Measurements from ENCODE around the gene COX10. TPM values are rescaled to one million over a fixed set of nuclear protein-coding genes. Genes with fewer than 3 reads are reported as not detected.
A peak's percentile ranks its signal among the peaks of the same experiment; 100 is the strongest.
"Not testable (repeated sequence)": the region's sequence is repeated elsewhere in the genome, so short reads cannot be mapped to it uniquely, and the experiment has no call there.

COX10 gene
- total RNA-seq, 2 experiments from 2014 or later: 24.5 to 25.2 TPM

GRCh38 chr17:14169901-14170300 lies 100.6 kb downstream of the COX10 start:
- DNase-seq: no peak
- no peak overlapping the region for H3K4me3 Mint-ChIP-seq
- H3K27ac Mint-ChIP-seq: no peak overlapping the region
- no peaks in the 10 kb centered on the region for H3K27me3 Mint-ChIP-seq
- CTCF ChIA-PET: no interaction called here
- H3K9me3 Mint-ChIP-seq: peaks cover 26% of the 10 kb centered on the region
- POLR2A ChIA-PET: no interaction called here
- H3K4me1 Mint-ChIP-seq: peaks cover 11% of the 10 kb centered on the region
- peaks cover 52% of the 10 kb centered on the region for H3K36me3 Mint-ChIP-seq (ENCODE audit: low read depth)

- POLR2A ChIA-PET: not testable (repeated sequence)
Observed at GRCh38 chr17:14176989-14177388, 107.7 kb downstream of the COX10 start.

GRCh38 chr17:14177801-14178200 lies 108.5 kb downstream of the COX10 start:
- H3K27me3 Mint-ChIP-seq; H3K4me3 Mint-ChIP-seq; H3K27ac Mint-ChIP-seq; POLR2A ChIA-PET; H3K36me3 Mint-ChIP-seq (ENCODE audit: low read depth); DNase-seq; CTCF ChIA-PET; H3K9me3 Mint-ChIP-seq; H3K4me1 Mint-ChIP-seq: not testable (repeated sequence)

More at GRCh38 chr17:14176989-14177388, 107.7 kb downstream of the COX10 start:
- CTCF ChIA-PET, H3K9me3 Mint-ChIP-seq, H3K4me1 Mint-ChIP-seq, H3K4me3 Mint-ChIP-seq, DNase-seq, H3K27me3 Mint-ChIP-seq, H3K27ac Mint-ChIP-seq: not testable (repeated sequence)
- peaks cover 15% of the 10 kb centered on the region for H3K36me3 Mint-ChIP-seq (ENCODE audit: low read depth)

- H3K36me3 Mint-ChIP-seq (ENCODE audit: low read depth); H3K9me3 Mint-ChIP-seq; POLR2A ChIA-PET; H3K4me1 Mint-ChIP-seq; CTCF ChIA-PET; DNase-seq; H3K27ac Mint-ChIP-seq; H3K4me3 Mint-ChIP-seq; H3K27me3 Mint-ChIP-seq: not testable (repeated sequence)
Observed at GRCh38 chr17:14179951-14180350, 110.6 kb downstream of the COX10 start.

- POLR2A ChIA-PET: interaction anchor here (0.6 kb wide), 1 partner anchor 433 kb away, joined by 4 read pairs; no protein-coding TSS in a partner anchor
- H3K9me3 Mint-ChIP-seq; H3K36me3 Mint-ChIP-seq (ENCODE audit: low read depth); H3K4me3 Mint-ChIP-seq; DNase-seq; CTCF ChIA-PET; H3K4me1 Mint-ChIP-seq; H3K27ac Mint-ChIP-seq; H3K27me3 Mint-ChIP-seq: not testable (repeated sequence)
Observed at GRCh38 chr17:14182084-14182483, 112.8 kb downstream of the COX10 start.

GRCh38 chr17:14184536-14184935 lies 115.2 kb downstream of the COX10 start:
- H3K27me3 Mint-ChIP-seq; POLR2A ChIA-PET; H3K36me3 Mint-ChIP-seq (ENCODE audit: low read depth); H3K27ac Mint-ChIP-seq; DNase-seq; CTCF ChIA-PET; H3K9me3 Mint-ChIP-seq; H3K4me3 Mint-ChIP-seq; H3K4me1 Mint-ChIP-seq: not testable (repeated sequence)

- H3K9me3 Mint-ChIP-seq, POLR2A ChIA-PET, DNase-seq, CTCF ChIA-PET, H3K27ac Mint-ChIP-seq, H3K27me3 Mint-ChIP-seq, H3K4me3 Mint-ChIP-seq: not testable (repeated sequence)
- Mint-ChIP-seq H3K4me1 (peaks cover 19% of the 10 kb centered on the region), H3K36me3 (ENCODE audit: low read depth) (peaks cover 13% of the 10 kb centered on the region)
Observed at GRCh38 chr17:14186443-14186842, 117.1 kb downstream of the COX10 start.

GRCh38 chr17:14190774-14191173 lies 121.5 kb downstream of the COX10 start:
- DNase-seq, H3K9me3 Mint-ChIP-seq, H3K27me3 Mint-ChIP-seq, H3K4me3 Mint-ChIP-seq, H3K27ac Mint-ChIP-seq, CTCF ChIA-PET: not testable (repeated sequence)
- Mint-ChIP-seq H3K36me3 (ENCODE audit: low read depth) (peaks cover 18% of the 10 kb centered on the region), H3K4me1 (peaks cover 51% of the 10 kb centered on the region)
- POLR2A ChIA-PET: interaction anchor here (0.9 kb wide), 1 partner anchor 11 kb away, joined by 3 read pairs; no protein-coding TSS in a partner anchor

- H3K4me1 Mint-ChIP-seq: peaks cover 57% of the 10 kb centered on the region
- peak overlapping the region; percentile 15 for H3K27ac Mint-ChIP-seq
Observed at GRCh38 chr17:14191469-14191868, 122.2 kb downstream of the COX10 start.

GRCh38 chr17:14192039-14192438 lies 122.7 kb downstream of the COX10 start:
- CTCF ChIA-PET, DNase-seq, H3K9me3 Mint-ChIP-seq, H3K27me3 Mint-ChIP-seq, POLR2A ChIA-PET, H3K4me3 Mint-ChIP-seq: not testable (repeated sequence)
- H3K36me3 Mint-ChIP-seq (ENCODE audit: low read depth): peaks cover 29% of the 10 kb centered on the region
- peak overlapping the region; percentile 80 for H3K27ac Mint-ChIP-seq
- peaks cover 60% of the 10 kb centered on the region for H3K4me1 Mint-ChIP-seq

More at GRCh38 chr17:14191469-14191868, 122.2 kb downstream of the COX10 start:
- H3K9me3 Mint-ChIP-seq, H3K4me3 Mint-ChIP-seq, H3K27me3 Mint-ChIP-seq, DNase-seq, CTCF ChIA-PET: not testable (repeated sequence)
- peaks cover 24% of the 10 kb centered on the region for H3K36me3 Mint-ChIP-seq (ENCODE audit: low read depth)
- POLR2A ChIA-PET: interaction anchor here (0.9 kb wide), 1 partner anchor 10 kb away, joined by 3 read pairs; no protein-coding TSS in a partner anchor

- Mint-ChIP-seq H3K4me1 (peaks cover 67% of the 10 kb centered on the region), H3K4me3 (peak overlapping the region; percentile 63), H3K36me3 (ENCODE audit: low read depth) (peaks cover 29% of the 10 kb centered on the region), H3K27ac (peak overlapping the region; percentile 96)
- CTCF ChIA-PET, H3K9me3 Mint-ChIP-seq, H3K27me3 Mint-ChIP-seq, POLR2A ChIA-PET: not testable (repeated sequence)
- DNase-seq: peak; percentile 43
Observed at GRCh38 chr17:14192636-14193344, 123.5 kb downstream of the COX10 start.

- ChIA-PET POLR2A (interaction anchor here (1.0 to 8.2 kb wide), 5 partner anchors 10 to 119 kb away, joined by 3 to 194 read pairs (median 4); partner anchors contain the start of gene HS3ST3B1), CTCF (interaction anchor here (7.5 kb wide), 1 partner anchor 104 kb away, joined by 74 read pairs; the partner anchor contains the start of gene HS3ST3B1)
- no peaks in the 10 kb centered on the region for H3K9me3 Mint-ChIP-seq
Observed at GRCh38 chr17:14196377-14196997, 127.2 kb downstream of the COX10 start.

GRCh38 chr17:14197057-14197456 lies 127.8 kb downstream of the COX10 start:
- no peaks in the 10 kb centered on the region for H3K9me3 Mint-ChIP-seq
- ChIA-PET CTCF (interaction anchor here (1.0 to 7.5 kb wide), 3 partner anchors 17 to 105 kb away, joined by 3 to 74 read pairs (median 4); partner anchors contain the start of gene HS3ST3B1), POLR2A (interaction anchor here (0.5 to 8.2 kb wide), 8 partner anchors 9 to 128 kb away, joined by 3 to 194 read pairs (median 4); partner anchors contain the start of gene HS3ST3B1)
- H3K36me3 Mint-ChIP-seq (ENCODE audit: low read depth): peaks cover 35% of the 10 kb centered on the region
- no peaks in the 10 kb centered on the region for H3K27me3 Mint-ChIP-seq
- H3K4me1 Mint-ChIP-seq: peaks cover 88% of the 10 kb centered on the region
- peak overlapping the region; percentile 53 for H3K4me3 Mint-ChIP-seq
- H3K27ac Mint-ChIP-seq: peak overlapping the region; percentile 98
- no peak for DNase-seq

More at GRCh38 chr17:14196377-14196997, 127.2 kb downstream of the COX10 start:
- Mint-ChIP-seq H3K27me3 (no peaks in the 10 kb centered on the region), H3K4me1 (peaks cover 88% of the 10 kb centered on the region), H3K36me3 (ENCODE audit: low read depth) (peaks cover 38% of the 10 kb centered on the region), H3K27ac (peak overlapping the region; percentile 98), H3K4me3 (peak overlapping the region; percentile 53)
- DNase-seq: peak; percentile 33
